GM19452 (cell line): ENCODE measurements around the gene NEURL4.
A peak's percentile ranks its signal among the peaks of the same experiment; 100 is the strongest.

Source experiments
- ATAC-seq: cut with Tn5 transposase; IDR thresholded peaks from one replicate; pipeline ENCODE4 v1.9.1; 2021; ENCODE audit not compliant: unreplicated experiment

Gene NEURL4

DNA sequence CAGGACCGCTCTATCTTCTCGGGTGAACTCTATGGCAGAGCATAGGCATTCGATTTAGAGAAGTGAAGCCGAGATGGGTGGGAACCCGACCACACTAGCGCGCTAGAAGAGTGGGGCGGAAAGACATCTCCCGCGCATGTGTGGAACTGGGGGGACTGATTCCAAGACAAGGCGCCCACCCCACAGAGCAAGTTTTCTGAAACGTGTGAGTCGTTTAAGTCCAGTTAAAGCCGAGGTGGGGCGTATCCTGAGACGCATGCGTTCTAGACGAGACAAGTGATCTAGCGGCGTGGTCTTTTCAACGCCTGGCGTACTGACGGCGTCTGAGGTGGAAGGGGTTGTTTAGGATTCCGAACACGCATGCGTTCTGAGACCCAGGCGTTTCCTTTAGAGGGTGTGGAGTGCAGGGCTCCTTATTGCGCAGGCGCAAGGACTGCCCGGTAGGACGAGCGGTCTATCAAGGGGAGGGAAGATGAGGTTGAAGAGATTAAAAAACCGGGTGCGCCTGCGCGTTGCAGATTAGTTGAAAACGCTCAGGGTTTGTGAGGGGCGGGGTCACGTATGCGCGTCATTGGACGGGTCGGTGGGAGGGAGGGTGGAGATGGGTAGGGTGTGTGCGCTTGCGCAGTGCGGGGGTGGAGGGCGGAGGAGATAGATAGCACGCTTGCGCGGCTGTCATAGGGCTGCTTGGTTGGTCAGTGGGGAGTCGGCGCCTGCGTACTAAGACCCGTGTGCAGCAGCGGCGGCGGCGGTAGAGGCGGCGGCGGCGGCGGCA is 22.0 kb downstream of the NEURL4 start, which contains the start of gene EIF5A:
Gene EIF5A, plus strand, starts transcription at position 718 of the 775 bp plus-strand sequence. CDS start 2,008 bp downstream, outside the sequence.
- peak; percentile 73 for ATAC-seq

DNA sequence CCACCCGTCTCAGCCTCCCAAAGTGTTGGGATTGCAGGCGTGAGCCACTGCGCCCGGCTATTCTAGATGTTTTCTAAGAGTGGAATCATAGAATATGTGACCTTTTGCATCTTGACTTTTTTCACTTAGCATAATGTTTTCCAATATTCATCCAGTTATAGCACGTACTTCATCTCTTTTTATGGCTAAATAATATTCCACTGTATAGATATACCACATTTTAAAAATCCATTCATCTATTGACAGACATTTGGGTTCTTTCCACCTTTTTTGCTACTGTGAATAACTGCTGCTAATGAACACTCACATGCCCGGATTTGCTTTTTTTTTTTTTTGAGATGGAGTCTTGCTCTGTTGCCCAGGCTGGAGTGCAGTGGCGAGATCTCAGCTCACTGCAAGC is 25.0 kb downstream of the NEURL4 start:
- no peak for ATAC-seq

DNA sequence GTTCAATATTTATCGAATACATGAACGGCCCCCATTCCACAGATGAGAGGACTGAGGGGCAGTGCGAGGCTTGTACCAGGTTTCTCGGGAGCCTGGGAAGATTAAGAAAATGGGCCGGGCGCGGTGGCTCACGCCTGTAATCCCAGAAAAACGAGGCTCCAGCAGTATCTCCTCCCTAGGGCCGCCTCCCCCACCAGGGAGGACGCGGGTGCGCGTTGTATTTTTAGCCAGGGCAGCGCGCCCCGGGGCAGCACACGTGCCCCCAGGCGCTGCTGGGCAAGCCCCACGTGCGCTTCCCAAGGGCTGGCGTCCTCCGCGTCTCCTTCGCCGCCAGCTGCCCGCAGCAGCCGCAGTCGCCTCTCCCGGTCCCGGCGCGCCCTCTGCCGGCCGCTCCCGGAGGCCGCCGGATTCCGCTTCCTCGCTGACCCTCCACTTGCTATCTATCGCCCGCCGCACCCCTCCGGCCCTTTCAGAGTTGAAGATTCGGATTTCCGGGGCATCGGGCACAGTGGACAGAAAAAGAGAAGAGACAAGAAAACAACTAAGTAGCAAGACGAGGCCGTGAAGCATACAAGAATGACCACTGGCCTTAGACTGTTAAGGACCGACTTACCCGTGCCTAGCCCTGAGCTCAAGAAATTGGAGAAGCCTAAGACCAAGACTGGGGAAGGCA is 32.8 kb downstream of the NEURL4 start:
- no peak for ATAC-seq

DNA sequence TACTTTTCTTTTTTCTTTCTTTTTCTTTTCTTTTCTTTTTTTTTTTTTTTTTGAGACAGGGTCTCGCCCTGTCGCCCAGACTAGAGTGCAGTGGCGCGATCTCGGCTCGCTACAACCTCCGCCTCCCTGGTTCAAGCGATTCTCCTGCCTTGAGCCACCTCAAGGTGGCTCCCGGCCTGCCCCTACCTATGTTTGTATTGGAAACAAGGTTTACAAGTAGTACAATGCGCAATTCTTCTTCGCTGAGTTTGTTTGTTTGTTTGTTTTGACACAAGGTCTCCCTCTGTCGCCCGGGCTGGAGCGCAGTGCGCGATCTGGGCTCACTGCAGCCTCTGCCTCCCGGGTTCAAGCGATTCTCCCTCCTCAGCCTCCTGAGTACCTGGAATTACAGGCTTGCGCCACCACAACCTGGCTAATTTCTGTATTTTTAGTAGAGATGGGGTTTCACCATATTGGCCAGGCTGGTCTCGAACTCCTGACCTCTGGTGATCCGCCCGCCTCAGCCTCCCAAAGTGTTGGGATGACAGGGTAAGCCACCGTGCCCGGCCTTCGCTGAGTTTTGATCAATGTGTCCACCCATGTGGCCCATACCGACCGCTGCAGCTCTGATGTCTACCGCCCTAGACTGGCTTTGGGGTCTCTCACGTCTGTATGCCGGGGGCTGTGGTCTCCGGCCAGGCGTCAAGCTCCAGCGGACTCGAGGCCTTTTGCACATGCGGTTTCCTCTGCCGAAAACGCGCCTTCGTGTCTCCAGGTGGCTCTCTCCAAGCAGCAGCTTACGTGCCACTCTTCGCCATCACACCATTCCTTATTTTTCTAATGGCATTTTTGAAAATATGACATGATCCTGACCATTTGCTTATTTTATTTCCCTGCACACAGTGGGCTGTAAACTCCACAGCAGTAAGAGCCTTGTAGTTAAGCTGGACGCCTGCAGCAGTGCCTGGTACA is 33.6 kb downstream of the NEURL4 start:
- no peak for ATAC-seq

DNA sequence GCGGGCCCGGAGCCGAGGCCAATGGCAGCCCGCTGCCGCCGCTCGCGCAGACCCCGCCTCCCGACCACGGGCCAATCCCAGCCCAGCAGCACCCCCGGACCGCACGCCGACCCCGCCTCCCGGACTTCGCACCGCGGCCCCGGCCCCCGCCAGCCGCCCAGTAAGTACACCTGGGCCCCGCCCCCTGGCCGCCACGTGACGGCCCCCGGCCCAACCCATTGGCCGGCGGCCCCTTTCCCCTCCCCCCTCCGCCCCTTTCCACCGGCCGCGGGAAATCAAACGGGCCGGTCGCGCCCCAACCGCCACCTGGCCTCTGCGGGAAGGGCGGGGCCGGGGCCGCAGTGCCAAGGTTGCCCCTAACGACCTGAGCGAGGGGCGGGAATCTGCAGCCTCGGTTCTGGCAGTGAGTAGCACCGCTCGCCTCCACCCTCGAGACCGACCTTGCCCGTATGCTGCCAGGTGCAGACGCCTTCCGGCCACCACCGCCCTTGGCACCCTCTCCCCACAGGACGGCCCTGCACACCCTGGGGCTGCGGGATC is 34.5 kb downstream of the NEURL4 start, which contains the start of gene YBX2:
Gene YBX2, minus strand, starts transcription at position 26 of the 540 bp plus-strand sequence. CDS start 139 bp downstream, outside the sequence.
- no peak for ATAC-seq

DNA sequence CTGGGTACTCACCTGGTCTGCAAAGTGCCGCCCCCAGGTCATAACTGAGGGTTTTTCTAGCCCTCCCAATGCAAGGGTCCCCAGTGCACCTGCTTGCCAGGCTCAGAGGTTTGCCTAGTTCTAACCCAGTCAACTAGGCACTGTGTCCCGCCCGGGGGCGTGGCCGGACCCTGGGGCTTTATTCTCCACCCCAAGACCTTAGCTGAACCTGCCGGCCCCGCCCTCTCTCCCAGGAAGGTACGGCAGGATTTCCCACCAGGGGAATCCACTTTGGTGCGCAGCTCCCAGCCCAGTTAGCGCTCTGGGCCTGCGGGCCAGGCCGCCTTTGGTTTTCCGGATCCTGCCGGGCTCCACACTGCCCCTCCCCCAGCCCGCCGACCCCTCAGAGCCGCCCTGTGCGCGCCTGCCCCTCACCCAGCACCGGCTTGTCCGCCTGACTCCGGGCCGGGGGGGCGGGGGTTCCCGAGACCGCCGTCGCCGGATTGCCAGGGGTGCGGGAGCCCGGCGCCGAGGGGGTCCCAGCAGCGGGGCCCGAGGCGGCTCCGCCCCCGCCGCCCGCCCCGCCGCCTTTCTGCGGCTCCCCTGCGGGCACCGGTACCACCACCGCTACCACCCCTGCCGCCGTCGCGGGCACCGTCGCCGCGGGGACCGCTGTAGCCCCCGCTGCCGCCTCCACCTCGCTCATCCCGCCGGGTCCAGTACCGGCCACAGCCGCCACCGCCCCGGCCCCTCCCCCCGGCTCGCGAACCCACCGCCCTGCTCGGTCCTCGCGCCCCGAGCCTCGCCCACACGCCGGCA is 35.1 kb downstream of the NEURL4 start:
- no peak for ATAC-seq

DNA sequence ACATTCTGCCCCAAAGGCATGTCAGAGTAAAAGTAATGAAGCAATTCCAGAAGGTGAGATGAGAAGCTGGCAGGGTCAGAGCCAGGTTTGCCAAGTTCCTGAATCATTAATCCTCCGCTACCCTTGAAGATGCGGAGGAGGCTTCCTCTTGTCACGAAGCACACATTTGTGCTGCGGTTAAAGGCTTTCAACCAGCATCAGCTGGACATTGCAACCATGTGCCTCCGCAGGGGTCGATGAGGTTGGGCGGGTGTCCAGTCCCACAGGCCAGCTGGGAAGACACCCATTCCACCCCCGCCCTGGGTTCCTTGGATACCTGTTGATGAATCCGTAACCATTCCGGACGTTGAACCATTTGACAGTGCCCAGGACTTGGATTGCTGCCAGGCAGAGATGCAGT is 36.0 kb downstream of the NEURL4 start:
- no peak for ATAC-seq

DNA sequence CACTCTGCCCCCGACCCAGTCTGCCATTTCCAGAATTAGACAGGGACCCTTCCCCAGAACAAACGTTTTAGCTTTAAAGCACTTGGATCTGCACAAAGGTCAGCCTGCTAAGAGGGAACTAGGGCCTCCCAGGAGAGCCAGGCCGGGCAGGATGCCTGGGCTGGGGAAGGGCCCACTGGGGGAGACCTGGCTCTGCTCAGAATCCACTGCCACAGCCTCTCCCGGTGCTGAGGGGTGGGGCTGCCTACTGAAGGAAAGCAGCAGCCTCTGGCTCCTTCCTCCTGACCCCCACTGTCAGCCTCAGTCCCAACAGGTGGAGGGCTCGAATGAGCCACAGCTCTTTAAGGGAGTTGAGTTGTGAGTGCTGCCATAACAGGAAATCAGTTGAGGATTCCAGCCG is 36.4 kb downstream of the NEURL4 start:
- no peak for ATAC-seq

DNA sequence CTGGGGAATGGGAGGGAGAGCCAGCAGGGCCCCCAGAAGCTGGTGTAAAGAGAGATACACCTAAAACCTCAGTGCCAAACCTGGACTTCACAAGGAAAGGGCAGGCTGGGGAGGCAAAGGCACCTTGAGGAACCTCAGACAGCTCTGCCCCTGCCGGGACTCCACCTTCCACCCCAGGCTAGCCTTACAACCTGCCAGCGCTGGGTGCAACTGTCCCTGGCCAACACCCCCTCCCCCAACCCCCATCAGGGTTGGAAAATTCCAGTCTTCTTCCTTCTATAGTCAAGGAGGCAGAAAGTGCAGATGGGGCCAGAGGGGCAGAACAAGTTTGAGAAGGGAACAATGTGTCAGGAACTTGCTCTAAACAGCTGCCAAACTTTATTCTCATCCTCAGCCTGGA is 36.9 kb downstream of the NEURL4 start:
- no peak for ATAC-seq

DNA sequence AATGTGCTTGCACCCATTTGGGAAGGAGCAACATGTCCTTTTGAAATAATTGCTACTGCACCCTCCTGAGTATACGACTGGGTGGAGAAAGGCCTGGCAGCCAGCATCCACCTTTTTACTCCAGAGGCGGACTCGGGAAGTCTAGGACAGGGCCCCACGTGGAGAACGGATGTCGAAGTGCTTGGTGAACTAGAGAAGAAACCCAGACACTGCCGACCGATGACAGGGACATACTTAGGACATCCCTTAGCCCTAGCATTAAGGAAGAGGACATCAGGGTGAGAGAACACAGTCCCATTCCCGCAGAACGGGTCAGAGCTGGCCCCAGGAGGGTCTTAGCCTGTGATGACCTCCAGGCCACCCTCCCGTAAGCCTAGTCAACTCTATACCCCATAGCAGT is 38.5 kb downstream of the NEURL4 start:
- ATAC-seq: no peak

DNA sequence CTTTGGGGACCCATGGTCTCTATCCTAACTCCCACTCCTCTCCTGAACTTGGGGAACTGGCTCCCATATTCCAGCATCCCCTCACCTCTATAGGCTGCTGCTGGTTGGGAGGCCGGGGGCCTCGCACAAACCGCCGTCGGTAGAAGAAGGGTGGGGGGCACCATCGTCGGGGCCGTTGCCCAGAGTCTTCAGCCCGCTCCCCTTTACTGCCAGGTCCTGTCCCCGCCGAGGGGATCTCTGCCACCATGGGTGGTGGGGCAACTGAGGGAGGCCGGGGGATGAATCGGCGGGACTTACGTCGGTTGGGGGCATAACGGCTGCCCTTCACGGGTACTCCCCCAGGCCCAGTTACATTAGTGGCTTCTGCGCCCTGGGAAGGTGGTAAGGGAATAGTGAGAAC is 39.0 kb downstream of the NEURL4 start:
- no peak for ATAC-seq

DNA sequence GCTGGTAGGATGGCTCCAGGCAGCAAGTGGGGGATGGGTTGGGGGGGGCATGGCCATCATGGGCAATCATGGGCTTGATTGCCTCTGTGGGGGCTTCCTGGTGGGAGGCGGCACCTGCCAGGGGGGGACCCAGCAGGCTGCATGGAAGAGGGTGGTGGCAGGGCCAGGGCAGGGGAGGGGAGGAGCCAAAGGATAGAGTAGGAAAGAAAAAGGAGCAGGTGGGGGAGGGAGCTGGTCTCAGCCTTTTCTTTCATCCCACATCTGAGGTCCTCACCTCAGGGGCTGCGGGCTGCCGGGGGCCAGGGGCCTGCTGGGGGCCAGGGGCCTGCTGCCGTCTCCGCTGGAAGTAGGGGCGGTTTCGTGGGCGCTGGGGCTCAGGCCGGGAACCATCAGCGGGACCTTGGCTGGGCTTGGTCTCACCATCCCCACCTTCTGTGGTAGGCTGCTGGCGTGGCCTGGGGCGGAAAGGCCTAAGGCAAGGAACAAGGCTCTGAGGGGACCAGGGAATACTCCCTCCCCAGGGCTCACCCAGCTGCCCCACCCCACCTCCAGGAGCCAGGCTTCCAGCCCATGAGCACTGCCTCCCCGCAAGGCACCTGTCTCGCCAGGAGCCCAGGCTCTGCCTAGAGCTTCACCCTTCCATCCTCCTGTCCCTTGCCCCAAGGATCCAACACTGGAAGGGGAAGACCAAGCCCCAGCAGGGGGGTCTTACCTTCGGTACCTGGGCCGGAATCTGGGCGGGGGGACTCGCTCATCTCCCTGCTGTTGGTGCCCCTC is 39.7 kb downstream of the NEURL4 start:
- ATAC-seq: no peak

DNA sequence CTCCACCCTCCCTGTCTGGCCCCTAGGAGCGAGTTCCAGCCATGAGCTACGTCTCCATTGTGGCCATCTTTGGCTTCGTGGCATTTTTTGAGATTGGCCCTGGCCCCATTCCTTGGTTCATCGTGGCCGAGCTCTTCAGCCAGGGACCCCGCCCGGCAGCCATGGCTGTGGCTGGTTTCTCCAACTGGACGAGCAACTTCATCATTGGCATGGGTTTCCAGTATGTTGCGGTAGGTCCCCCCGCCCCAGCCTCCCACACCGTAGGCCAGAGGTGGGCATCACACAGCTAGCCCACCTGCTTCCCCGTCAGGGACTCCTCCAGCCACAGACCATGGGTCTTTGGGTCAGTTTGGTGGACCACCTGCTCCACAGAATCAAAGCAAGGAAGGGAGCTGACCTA is 43.5 kb downstream of the NEURL4 start:
- ATAC-seq: no peak

DNA sequence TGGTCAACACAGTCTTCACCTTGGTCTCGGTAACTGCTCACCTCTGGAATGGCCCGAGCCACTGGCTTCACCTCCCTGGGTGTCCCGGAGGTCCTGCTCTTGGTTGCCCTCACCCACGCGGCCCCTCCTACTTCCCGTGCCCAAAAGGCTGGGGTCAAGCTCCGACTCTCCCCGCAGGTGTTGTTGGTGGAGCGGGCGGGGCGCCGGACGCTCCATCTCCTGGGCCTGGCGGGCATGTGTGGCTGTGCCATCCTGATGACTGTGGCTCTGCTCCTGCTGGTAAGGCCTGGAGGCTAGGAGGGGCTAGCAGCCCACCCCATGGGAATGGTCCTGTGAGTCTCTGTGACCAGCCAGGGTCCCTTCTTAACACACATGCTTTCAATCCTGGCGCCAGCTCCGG is 44.2 kb downstream of the NEURL4 start:
- ATAC-seq: no peak

DNA sequence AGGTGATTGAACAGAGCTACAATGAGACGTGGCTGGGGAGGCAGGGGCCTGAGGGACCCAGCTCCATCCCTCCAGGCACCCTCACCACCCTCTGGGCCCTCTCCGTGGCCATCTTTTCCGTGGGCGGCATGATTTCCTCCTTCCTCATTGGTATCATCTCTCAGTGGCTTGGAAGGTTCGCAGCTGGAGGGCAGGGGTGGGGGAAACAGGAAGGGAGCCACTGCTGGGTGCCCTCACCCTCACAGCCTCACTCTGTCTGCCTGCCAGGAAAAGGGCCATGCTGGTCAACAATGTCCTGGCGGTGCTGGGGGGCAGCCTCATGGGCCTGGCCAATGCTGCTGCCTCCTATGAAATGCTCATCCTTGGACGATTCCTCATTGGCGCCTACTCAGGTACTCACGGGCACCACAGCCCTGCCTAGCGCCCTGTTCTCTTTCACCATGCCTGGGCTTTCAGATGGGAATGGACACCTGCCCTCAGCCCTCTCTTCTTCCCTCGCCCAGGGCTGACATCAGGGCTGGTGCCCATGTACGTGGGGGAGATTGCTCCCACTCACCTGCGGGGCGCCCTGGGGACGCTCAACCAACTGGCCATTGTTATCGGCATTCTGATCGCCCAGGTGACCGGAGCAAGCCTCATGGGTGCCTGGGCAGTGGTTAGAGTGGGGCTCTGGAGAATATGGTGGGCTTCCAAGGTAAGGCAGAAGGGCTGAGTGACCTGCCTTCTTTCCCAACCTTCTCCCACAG is 45.5 kb downstream of the NEURL4 start:
- ATAC-seq: no peak

DNA sequence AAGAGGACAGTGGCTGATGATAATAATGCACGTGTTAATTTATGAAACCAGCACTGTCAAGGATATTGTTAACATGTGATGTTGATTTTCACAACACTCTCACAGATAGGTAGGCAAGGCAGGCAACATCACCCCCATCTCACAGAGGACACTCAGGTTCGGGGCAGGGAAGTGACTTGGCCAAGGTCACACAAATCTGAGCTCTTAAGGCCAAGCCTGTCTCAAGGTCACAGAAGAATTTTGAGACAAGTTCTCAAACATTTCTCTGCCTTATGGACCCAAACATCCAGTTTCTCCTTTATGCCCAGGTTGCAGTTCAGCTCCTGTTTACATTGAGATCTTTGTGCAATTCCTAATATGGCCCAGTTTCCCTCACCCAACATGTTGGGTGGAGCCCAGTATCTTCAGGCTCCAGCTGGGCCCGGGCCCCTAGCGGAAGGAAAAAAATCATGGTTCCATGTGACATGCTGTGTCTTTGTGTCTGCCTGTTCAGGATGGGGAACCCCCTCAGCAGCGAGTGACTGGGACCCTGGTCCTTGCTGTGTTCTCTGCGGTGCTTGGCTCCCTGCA is 46.3 kb downstream of the NEURL4 start:
- ATAC-seq: no peak

DNA sequence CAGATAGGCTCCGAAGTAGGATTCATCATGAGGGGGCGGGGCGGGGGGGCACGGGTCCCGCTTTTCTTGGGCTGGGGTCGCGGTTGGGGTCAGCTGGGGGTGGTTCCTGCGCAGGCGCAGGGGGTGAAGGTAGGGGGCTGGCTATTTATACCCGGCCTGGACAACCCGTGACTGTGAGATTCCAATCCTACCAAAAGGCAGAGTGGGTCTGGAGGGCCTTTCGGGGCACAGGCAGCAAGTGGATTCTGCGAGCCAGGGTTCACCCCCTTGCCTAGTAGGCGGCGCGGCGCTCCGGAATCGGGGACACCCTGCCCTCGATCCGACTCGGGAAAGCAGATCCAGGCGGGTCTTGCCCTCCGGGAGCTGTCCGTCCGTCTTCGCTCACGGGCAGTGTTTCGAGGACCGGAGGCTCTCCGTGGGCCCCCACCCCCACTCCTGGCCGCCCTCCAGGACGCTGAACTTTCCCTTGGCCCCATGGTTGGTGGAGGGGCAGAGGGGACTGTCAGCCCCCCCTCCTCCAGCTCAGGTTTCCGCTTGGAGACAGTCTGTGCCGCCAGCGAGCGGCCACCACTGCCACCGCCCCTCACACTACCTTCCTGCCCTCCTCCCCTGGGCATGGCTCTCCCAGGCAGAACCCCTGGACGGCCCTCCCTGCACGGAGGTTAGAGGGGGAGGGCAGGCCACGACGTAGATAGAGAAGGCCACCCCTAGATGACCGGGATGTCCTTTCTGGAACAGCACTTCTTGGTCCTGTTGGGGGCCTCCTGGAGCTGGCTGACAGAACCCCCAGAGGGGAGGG is 47.0 kb downstream of the NEURL4 start:
- no peak for ATAC-seq
